GM21526 (cell line): ENCODE data around the gene SIN3A.
"Not testable (repeated sequence)": the region's sequence is repeated elsewhere in the genome, so short reads cannot be mapped to it uniquely, and the experiment has no call there.

Experiments
- ATAC-seq: cut with Tn5 transposase; IDR thresholded peaks from one replicate; pipeline ENCODE4 v1.9.1; 2021; ENCODE audit warnings: moderate library complexity; ENCODE audit not compliant: unreplicated experiment, low FRiP score

SIN3A gene

GRCh38 chr15:75450307-75451201 is 936 bp downstream of the SIN3A start:
- ATAC-seq, result no peak

- ATAC-seq, result no peak
Observed at GRCh38 chr15:75449585-75450306, 1.7 kb downstream of the SIN3A start.

- not testable (repeated sequence) for ATAC-seq
Observed at GRCh38 chr15:75448171-75448570, 3.3 kb downstream of the SIN3A start.

GRCh38 chr15:75446151-75446550 is 5.3 kb downstream of the SIN3A start:
- no peak for ATAC-seq

- ATAC-seq, result not testable (repeated sequence)
Observed at GRCh38 chr15:75445324-75445723, 6.2 kb downstream of the SIN3A start.

GRCh38 chr15:75443972-75444453 is 7.5 kb downstream of the SIN3A start:
- ATAC-seq, result not testable (repeated sequence)

GRCh38 chr15:75437721-75438120 is 13.8 kb downstream of the SIN3A start:
- ATAC-seq, result no peak

- no peak for ATAC-seq
Observed at GRCh38 chr15:75436881-75437280, 14.6 kb downstream of the SIN3A start.

- ATAC-seq, result no peak
Observed at GRCh38 chr15:75431682-75432081, 19.8 kb downstream of the SIN3A start.

- no peak for ATAC-seq
Observed at GRCh38 chr15:75431270-75431669, 20.2 kb downstream of the SIN3A start.

GRCh38 chr15:75430259-75430658 is 21.2 kb downstream of the SIN3A start:
- ATAC-seq, result no peak

- ATAC-seq, result no peak
Observed at GRCh38 chr15:75428152-75428551, 23.3 kb downstream of the SIN3A start.

- no peak for ATAC-seq
Observed at GRCh38 chr15:75425966-75426500, 25.5 kb downstream of the SIN3A start.

GRCh38 chr15:75422554-75422953 is 28.9 kb downstream of the SIN3A start:
- ATAC-seq, result no peak

GRCh38 chr15:75420698-75421097 is 30.8 kb downstream of the SIN3A start:
- ATAC-seq, result no peak

- ATAC-seq, result no peak
Observed at GRCh38 chr15:75416584-75416983, 34.9 kb downstream of the SIN3A start.

GRCh38 chr15:75410196-75410595 is 41.3 kb downstream of the SIN3A start:
- ATAC-seq, result no peak

- ATAC-seq, result no peak
Observed at GRCh38 chr15:75407083-75407482, 44.4 kb downstream of the SIN3A start.

GRCh38 chr15:75403892-75404291 is 47.6 kb downstream of the SIN3A start:
- no peak for ATAC-seq

GRCh38 chr15:75397494-75397893 is 54.0 kb downstream of the SIN3A start:
- ATAC-seq, result no peak

- no peak for ATAC-seq
Observed at GRCh38 chr15:75389791-75390382, 61.6 kb downstream of the SIN3A start.
